Measurements from ENCODE around the gene SCAMP4.

The SCAMP4 gene

GRCh38 chr19:1862424-1863327 lies 42.5 kb upstream of the SCAMP4 start:
- ChIA-PET CTCF (no interaction called here), POLR2A (no interaction called here)
- H3K36me3 ChIP-seq (ENCODE audit: control insufficient read depth in 4 of 4, insufficient read depth in 4 of 4, low read length in 3 of 4): no peaks in the 10 kb centered on the region
- no peaks in the 10 kb centered on the region for H3K27me3 ChIP-seq (replicated peaks in 2 of 5; ENCODE audit: control insufficient read depth in 4 of 5, insufficient read depth in 5 of 5, low read length in 4 of 5)
- peak overlapping the region; percentile 25 to 81 for H3K27ac ChIP-seq (ENCODE audit: insufficient read depth in 1 of 2, low read depth in 1 of 2, low read length in 2 of 2, poor library complexity in 1 of 2, severe bottlenecking in 2 of 2)
- peaks cover 0 to 58% (median 53%) of the 10 kb centered on the region in 4 experiments for H3K4me1 ChIP-seq (ENCODE audit: control extremely low read depth in 1 of 4, control insufficient read depth in 4 of 4, insufficient read depth in 4 of 4, low read length in 3 of 4)
- H3K4me3 ChIP-seq (ENCODE audit: control insufficient read depth in 1 of 7, extremely low read depth in 1 of 7, insufficient read depth in 4 of 7, low read depth in 2 of 7, low read length in 6 of 7): peak overlapping the region; percentile 68 to 87 (median 77)
- H3K9me3 ChIP-seq (ENCODE audit: control extremely low read depth in 1 of 5, control insufficient read depth in 4 of 5, insufficient read depth in 2 of 5, low read depth in 1 of 5, low read length in 4 of 5): no peaks in the 10 kb centered on the region
- WGBS (ENCODE audit: insufficient coverage): under 1% methylated on average over 62 of the region's 109 CpGs
- DNase-seq: peak in 2 of 3 donors; percentile 72 to 77

- ChIA-PET POLR2A (interaction anchor here (1.9 kb wide), 1 partner anchor 33 kb away, joined by 4 read pairs; no protein-coding TSS in a partner anchor), CTCF (no interaction called here)
Observed at GRCh38 chr19:1863328-1863637, 41.9 kb upstream of the SCAMP4 start, which contains the start of gene KLF16. KLF16 (minus strand) TSS chr19:1863579; CDS start chr19:1863497, 82 bp downstream.

GRCh38 chr19:1863638-1864479 lies 41.3 kb upstream of the SCAMP4 start:
- Histone ChIP-seq H3K4me1 (ENCODE audit: control extremely low read depth in 1 of 4, control insufficient read depth in 4 of 4, insufficient read depth in 4 of 4, low read length in 3 of 4) (peaks cover 0 to 46% (median 43%) of the 10 kb centered on the region in 4 experiments), H3K27ac (ENCODE audit: insufficient read depth in 1 of 2, low read depth in 1 of 2, low read length in 2 of 2, poor library complexity in 1 of 2, severe bottlenecking in 2 of 2) (peak overlapping the region; percentile 70 to 84), H3K27me3 (replicated peaks in 2 of 5; ENCODE audit: control insufficient read depth in 4 of 5, insufficient read depth in 5 of 5, low read length in 4 of 5) (no peaks in the 10 kb centered on the region), H3K4me3 (ENCODE audit: control insufficient read depth in 1 of 7, extremely low read depth in 1 of 7, insufficient read depth in 4 of 7, low read depth in 2 of 7, low read length in 6 of 7) (peak overlapping the region; percentile 68 to 87 (median 77)), H3K9me3 (ENCODE audit: control extremely low read depth in 1 of 5, control insufficient read depth in 4 of 5, insufficient read depth in 2 of 5, low read depth in 1 of 5, low read length in 4 of 5) (no peaks in the 10 kb centered on the region), H3K36me3 (ENCODE audit: control insufficient read depth in 4 of 4, insufficient read depth in 4 of 4, low read length in 3 of 4) (no peaks in the 10 kb centered on the region)
- ChIA-PET CTCF (interaction anchor here (0.5 to 3.5 kb wide), 15 partner anchors 9 to 400 kb away, joined by 3 to 32 read pairs (median 3); no protein-coding TSS in a partner anchor), POLR2A (interaction anchor here (0.7 to 1.9 kb wide), 4 partner anchors 12 to 34 kb away, joined by 3 to 19 read pairs (median 5); partner anchors contain the start of gene ABHD17A)
- DNase-seq: peak; percentile 91 to 96 (median 95)
- 0% methylated on average over 59 of the region's 115 CpGs for WGBS (ENCODE audit: insufficient coverage)

More at GRCh38 chr19:1863328-1863637, 41.9 kb upstream of the SCAMP4 start, which contains the start of gene KLF16:
- Histone ChIP-seq H3K4me1 (ENCODE audit: control extremely low read depth in 1 of 4, control insufficient read depth in 4 of 4, insufficient read depth in 4 of 4, low read length in 3 of 4) (peaks cover 0 to 52% (median 47%) of the 10 kb centered on the region in 4 experiments), H3K27ac (ENCODE audit: insufficient read depth in 1 of 2, low read depth in 1 of 2, low read length in 2 of 2, poor library complexity in 1 of 2, severe bottlenecking in 2 of 2) (peak within 1 kb of the TSS; percentile 70 to 84), H3K9me3 (ENCODE audit: control extremely low read depth in 1 of 5, control insufficient read depth in 4 of 5, insufficient read depth in 2 of 5, low read depth in 1 of 5, low read length in 4 of 5) (no peaks in the 10 kb centered on the region), H3K27me3 (replicated peaks in 2 of 5; ENCODE audit: control insufficient read depth in 4 of 5, insufficient read depth in 5 of 5, low read length in 4 of 5) (no peaks in the 10 kb centered on the region), H3K4me3 (ENCODE audit: control insufficient read depth in 1 of 7, extremely low read depth in 1 of 7, insufficient read depth in 4 of 7, low read depth in 2 of 7, low read length in 6 of 7) (peak within 1 kb of the TSS; percentile 68 to 87 (median 77)), H3K36me3 (ENCODE audit: control insufficient read depth in 4 of 4, insufficient read depth in 4 of 4, low read length in 3 of 4) (no peaks in the 10 kb centered on the region)
- WGBS (ENCODE audit: insufficient coverage): 0% methylated on average over 43 of the region's 63 CpGs
- no peak for DNase-seq

- Histone ChIP-seq H3K9me3 (ENCODE audit: control extremely low read depth in 1 of 5, control insufficient read depth in 4 of 5, insufficient read depth in 2 of 5, low read depth in 1 of 5, low read length in 4 of 5) (no peaks in the 10 kb centered on the region), H3K36me3 (ENCODE audit: control insufficient read depth in 4 of 4, insufficient read depth in 4 of 4, low read length in 3 of 4) (peaks cover 0 to 3% (median 0%) of the 10 kb centered on the region in 4 experiments), H3K4me3 (ENCODE audit: control insufficient read depth in 1 of 7, extremely low read depth in 1 of 7, insufficient read depth in 4 of 7, low read depth in 2 of 7, low read length in 6 of 7) (peak overlapping the region; percentile 58 to 87 (median 75)), H3K27me3 (replicated peaks in 2 of 5; ENCODE audit: control insufficient read depth in 4 of 5, insufficient read depth in 5 of 5, low read length in 4 of 5) (no peaks in the 10 kb centered on the region), H3K4me1 (ENCODE audit: control extremely low read depth in 1 of 4, control insufficient read depth in 4 of 4, insufficient read depth in 4 of 4, low read length in 3 of 4) (peaks cover 0 to 39% (median 36%) of the 10 kb centered on the region in 4 experiments), H3K27ac (ENCODE audit: insufficient read depth in 1 of 2, low read depth in 1 of 2, low read length in 2 of 2, poor library complexity in 1 of 2, severe bottlenecking in 2 of 2) (peak overlapping the region; percentile 70 to 84)
- WGBS (ENCODE audit: insufficient coverage): 2% methylated on average over 44 of the region's 52 CpGs
- ChIA-PET POLR2A (interaction anchor here (0.6 to 1.9 kb wide), 5 partner anchors 11 to 33 kb away, joined by 3 to 19 read pairs (median 4); partner anchors contain the start of gene ABHD17A), CTCF (interaction anchor here (0.5 to 3.5 kb wide), 16 partner anchors 10 to 399 kb away, joined by 3 to 32 read pairs (median 3); no protein-coding TSS in a partner anchor)
- DNase-seq: peak; percentile 64 to 71 (median 68)
Observed at GRCh38 chr19:1864480-1865171, 40.6 kb upstream of the SCAMP4 start.

GRCh38 chr19:1865172-1866010 lies 39.8 kb upstream of the SCAMP4 start:
- ChIA-PET POLR2A (interaction anchor here (0.6 to 1.9 kb wide), 5 partner anchors 10 to 78 kb away, joined by 3 to 19 read pairs (median 4); partner anchors contain the start of gene ABHD17A), CTCF (interaction anchor here (0.8 to 3.5 kb wide), 16 partner anchors 10 to 61 kb away, joined by 3 to 32 read pairs (median 4); no protein-coding TSS in a partner anchor)
- WGBS (ENCODE audit: insufficient coverage): 89% methylated on average over 16 of the region's 17 CpGs
- Histone ChIP-seq H3K27me3 (replicated peaks in 2 of 5; ENCODE audit: control insufficient read depth in 4 of 5, insufficient read depth in 5 of 5, low read length in 4 of 5) (no peaks in the 10 kb centered on the region), H3K9me3 (ENCODE audit: control extremely low read depth in 1 of 5, control insufficient read depth in 4 of 5, insufficient read depth in 2 of 5, low read depth in 1 of 5, low read length in 4 of 5) (no peaks in the 10 kb centered on the region), H3K36me3 (ENCODE audit: control insufficient read depth in 4 of 4, insufficient read depth in 4 of 4, low read length in 3 of 4) (peaks cover 0 to 6% (median 2%) of the 10 kb centered on the region in 4 experiments), H3K4me3 (ENCODE audit: control insufficient read depth in 1 of 7, extremely low read depth in 1 of 7, insufficient read depth in 4 of 7, low read depth in 2 of 7, low read length in 6 of 7) (peak overlapping the region in 5 of 7 experiments; percentile 67 to 87 (median 81)), H3K27ac (ENCODE audit: insufficient read depth in 1 of 2, low read depth in 1 of 2, low read length in 2 of 2, poor library complexity in 1 of 2, severe bottlenecking in 2 of 2) (peak overlapping the region; percentile 70 to 84), H3K4me1 (ENCODE audit: control extremely low read depth in 1 of 4, control insufficient read depth in 4 of 4, insufficient read depth in 4 of 4, low read length in 3 of 4) (peaks cover 0 to 32% (median 29%) of the 10 kb centered on the region in 4 experiments)
- no peak for DNase-seq
